A549 (cell line): Measurements from ENCODE around the gene NACC2. TPM values are rescaled to one million over a fixed set of nuclear protein-coding genes. Genes with fewer than 3 reads are reported as not detected.

Experiments used
- ATAC-seq, 2 experiments: fragments of 200-7000 bp in 1 of 2; fragments of >200 bp in 1 of 2; cut with Nextera tagmentation in 1 of 2; cut with Tn5 transposase in 1 of 2; 3 replicates each; pipeline versions ENCODE4 v1.8.0 to v1.9.1; 2018 to 2020; ENCODE audit warnings: mild to moderate bottlenecking in 1 of 2, moderate library complexity in 1 of 2
- CTCF ChIA-PET: fragments of 300-600 bp; sonication (Branson Sonifier 250); formaldehyde crosslinking; extraction: SDS; loops from one replicate; lab custom pipeline; 2021; ENCODE audit warnings: antibody characterized with exemption, inconsistent platforms; lab: Yijun Ruan, JAX
- POLR2A ChIA-PET: fragments of 350-600 bp; formaldehyde crosslinking; extraction: SDS; loops from one replicate; lab custom pipeline; 2021; ENCODE audit warnings: antibody characterized with exemption, inconsistent platforms; lab: Yijun Ruan, JAX
- DNase-seq, 2 experiments: peaks; one replicate each; pipeline versions ENCODE4 v3.0.0 to v3.0.0-alpha.2; 2011 to 2016; ENCODE audit warnings: low read depth in 1 of 2, low spot score in 1 of 2
- FAIRE-seq: peaks from 2 replicates; lab custom pipeline; 2011; peaks lifted over from hg19 to GRCh38; lab: Jason Lieb, UNC
- H3K27ac ChIP-seq, 2 experiments: fragments of >200 bp; sonication (Bioruptor Twin); formaldehyde crosslinking; 3 replicates each; pipeline ENCODE4 v1.5.1; 2016 to 2017
- H3K4me1 ChIP-seq: fragments of >200 bp; sonication (Bioruptor Twin); formaldehyde crosslinking; 3 replicates; pipeline ENCODE4 v1.6.1; 2016
- H3K4me2 ChIP-seq: fragments of >200 bp; sonication (Bioruptor Twin); formaldehyde crosslinking; 3 replicates; pipeline ENCODE4 v1.6.1; 2016
- H3K4me3 ChIP-seq: fragments of >200 bp; sonication (Bioruptor Twin); formaldehyde crosslinking; 3 replicates; pipeline ENCODE4 v1.5.1; 2016
- H3K9me3 ChIP-seq: fragments of >200 bp; sonication (Bioruptor Twin); formaldehyde crosslinking; 3 replicates; pipeline ENCODE4 v1.6.1; 2016
- CBX2 ChIP-seq: fragments of 200-600 bp; sonication (generic); IDR thresholded peaks from 2 replicates; pipeline ENCODE4 v1.6.1; 2016; ENCODE audit warnings: low read depth, mild to moderate bottlenecking, borderline replicate concordance
- CBX8 ChIP-seq: fragments of 200-600 bp; sonication (generic); IDR thresholded peaks from 2 replicates; pipeline ENCODE4 v1.6.1; 2016
- CEBPB ChIP-seq, 2 experiments: fragments of >200 bp in 1 of 2; sonication (Bioruptor Twin) in 1 of 2; formaldehyde crosslinking in 1 of 2; IDR thresholded peaks; 2 replicates each; pipeline ENCODE4 v1.6.1; 2012 to 2016
- CHD2 ChIP-seq: fragments of 150-350 bp; IDR thresholded peaks from 2 replicates; pipeline ENCODE4 v1.6.1; 2014; ENCODE audit warnings: low read length; ENCODE audit not compliant: partially characterized antibody
- EP300 ChIP-seq, 2 experiments: fragments of >200 bp; sonication (Bioruptor Twin); formaldehyde crosslinking; IDR thresholded peaks; 2 replicates in 1 of 2; 3 replicates in 1 of 2; pipeline ENCODE4 v1.6.1; 2016 to 2017
- FOSL2 ChIP-seq, 2 experiments: fragments of 450-650 bp in 1 of 2; fragments of >200 bp in 1 of 2; sonication (Bioruptor Twin) in 1 of 2; formaldehyde crosslinking; IDR thresholded peaks; 2 replicates each; pipeline versions ENCODE4 v1.5.0 to v1.6.1; 2016 to 2020; ENCODE audit warnings: mild to moderate bottlenecking in 1 of 2, moderate library complexity in 1 of 2
- HDAC2 ChIP-seq: fragments of 200-600 bp; sonication (generic); IDR thresholded peaks from 2 replicates; pipeline ENCODE4 v1.6.1; 2016
- HEYL ChIP-seq: fragments of 250-450 bp; sonication (Bioruptor Pico); IDR thresholded peaks from 2 replicates; pipeline ENCODE4 v1.8.0; 2021; ENCODE audit warnings: mild to moderate bottlenecking, moderate library complexity
- HOXA7 ChIP-seq: fragments of 250-450 bp; sonication (Bioruptor Pico); IDR thresholded peaks from 2 replicates; pipeline ENCODE4 v1.5.0; 2020; ENCODE audit warnings: mild to moderate bottlenecking, moderate library complexity
- HOXB13 ChIP-seq: fragments of 250-450 bp; sonication (Bioruptor Pico); IDR thresholded peaks from 2 replicates; pipeline ENCODE4 v1.5.0; 2020; ENCODE audit warnings: low read depth, mild to moderate bottlenecking, moderate library complexity
- JUNB ChIP-seq: fragments of >200 bp; sonication (Bioruptor Twin); formaldehyde crosslinking; IDR thresholded peaks from 2 replicates; pipeline ENCODE4 v1.6.1; 2016
- MAFK ChIP-seq: fragments of 450-650 bp; IDR thresholded peaks from 2 replicates; pipeline ENCODE4 v1.6.1; 2014; ENCODE audit not compliant: partially characterized antibody
- NR3C1 ChIP-seq: fragments of >200 bp; sonication (Bioruptor Twin); formaldehyde crosslinking; IDR thresholded peaks from 3 replicates; pipeline ENCODE4 v1.6.1; 2017
- POLR2A ChIP-seq: IDR thresholded peaks from 2 replicates; pipeline ENCODE4 v1.6.1; 2012; ENCODE audit warnings: mild to moderate bottlenecking, low read length
- POLR2AphosphoS2 ChIP-seq: conservative IDR thresholded peaks from 2 replicates; pipeline ENCODE4 v1.6.1; 2012; ENCODE audit warnings: low read length, improper control_type of control experiment, inconsistent platforms
- RAD21 ChIP-seq, 2 experiments: fragments of >200 bp in 1 of 2; sonication (Bioruptor Twin) in 1 of 2; formaldehyde crosslinking in 1 of 2; IDR thresholded peaks in 1 of 2; conservative IDR thresholded peaks in 1 of 2; 2 replicates in 1 of 2; 3 replicates in 1 of 2; pipeline ENCODE4 v1.6.1; 2012 to 2018; ENCODE audit warnings: inconsistent platforms in 1 of 2
- RARB ChIP-seq: fragments of 250-450 bp; sonication (Bioruptor Pico); IDR thresholded peaks from 2 replicates; pipeline ENCODE4 v1.8.0; 2021; ENCODE audit warnings: mild to moderate bottlenecking, moderate library complexity
- ZC3H11A ChIP-seq: fragments of 450-650 bp; IDR thresholded peaks from 2 replicates; pipeline ENCODE4 v1.6.1; 2014; ENCODE audit warnings: antibody characterized with exemption, mild to moderate bottlenecking
- WGBS: methylation state at CpG from one replicate; pipeline ENCODE4 v1.1.6; 2017; ENCODE audit errors: missing lambda C conversion rate; 5-methylcytosine and 5-hydroxymethylcytosine counted together
- polyA plus RNA-seq, 4 experiments: library from polyadenylated mRNA; depleted of rRNA in 3 of 4; stranded (reverse); fragments of >200 nt; fragmentation: RNase III in 1 of 4; extraction: RNeasy Plus Mini Kit Qiagen cat#74134 plus additional on column Dnase treatment in 1 of 4; gene quantifications; 2 replicates in 3 of 4; 3 replicates in 1 of 4; pipeline ENCODE4 v1.2.3, GENCODE V29; 2011 to 2017
- TF ChIP-seq, protein P1 (sequence below): fragments of 150-350 bp; IDR thresholded peaks from 2 replicates; pipeline ENCODE4 v1.6.1; 2014; ENCODE audit warnings: low read depth, mild to moderate bottlenecking, low read length
- TF ChIP-seq, protein P2 (sequence below): IDR thresholded peaks from 2 replicates; pipeline ENCODE4 v1.6.1; 2012
- TF ChIP-seq, protein P3 (sequence below): fragments of 250-450 bp; sonication (Bioruptor Pico); IDR thresholded peaks from 2 replicates; pipeline ENCODE4 v1.5.0; 2020; ENCODE audit warnings: low read depth, mild to moderate bottlenecking, moderate library complexity

The NACC2 gene
- polyA plus RNA-seq, 2 of the 4 experiments (the other 2 are of a cell fraction): 16.1 to 28.4 TPM

DNA sequence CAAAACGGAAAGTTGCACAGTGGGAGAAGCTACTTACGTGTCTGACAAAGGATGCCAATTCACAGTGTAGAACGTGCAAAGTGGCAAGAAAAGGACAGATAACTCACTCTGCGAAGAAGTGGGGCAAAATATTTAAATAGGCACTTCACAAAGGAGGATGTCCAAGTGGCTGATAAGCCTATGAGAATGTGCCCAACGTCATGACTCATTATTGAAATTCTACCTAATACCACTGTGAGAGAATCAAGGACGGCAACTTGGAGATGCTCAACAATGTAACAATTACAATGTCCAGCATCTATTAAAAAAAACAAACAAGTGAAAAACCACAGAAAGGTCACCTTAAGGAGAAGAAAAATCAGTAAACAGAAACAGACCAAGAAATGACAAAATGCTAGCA lies 59.0 kb downstream of the NACC2 start:
- CTCF ChIA-PET: interaction anchor here (2.0 to 2.3 kb wide), 2 partner anchors 10 to 87 kb away, joined by 5 to 7 read pairs; no protein-coding TSS in a partner anchor
- Histone ChIP-seq H3K4me1 (0 out of 3 replicates have a peak, but pooled peaks cover 7% of the 10 kb centered on the region), H3K4me2 (no peak overlapping the region), H3K27ac (no peak overlapping the region), H3K4me3 (no peak overlapping the region), H3K9me3 (peaks cover 17% of the 10 kb centered on the region)
- POLR2A ChIA-PET: interaction anchor here (0.9 kb wide), 1 partner anchor 67 kb away, joined by 6 read pairs; no protein-coding TSS in a partner anchor
- no peak for FAIRE-seq
- 72% methylated on average over 6 of the region's 6 CpGs for WGBS
- DNase-seq: no peak
- no peak for ATAC-seq
- TF ChIP-seq JUNB (no peak), FOSL2 (IDR thresholded peaks at IDR 0.05) (no peak), FOSL2 (CRISPR knock-in tag; IDR thresholded peaks at IDR 0.05) (no peak), ZC3H11A (no peak), HEYL (CRISPR knock-in tag) (no peak), RARB (CRISPR knock-in tag) (no peak), HOXA7 (CRISPR knock-in tag) (no peak)
- TF ChIP-seq, protein P1, sequence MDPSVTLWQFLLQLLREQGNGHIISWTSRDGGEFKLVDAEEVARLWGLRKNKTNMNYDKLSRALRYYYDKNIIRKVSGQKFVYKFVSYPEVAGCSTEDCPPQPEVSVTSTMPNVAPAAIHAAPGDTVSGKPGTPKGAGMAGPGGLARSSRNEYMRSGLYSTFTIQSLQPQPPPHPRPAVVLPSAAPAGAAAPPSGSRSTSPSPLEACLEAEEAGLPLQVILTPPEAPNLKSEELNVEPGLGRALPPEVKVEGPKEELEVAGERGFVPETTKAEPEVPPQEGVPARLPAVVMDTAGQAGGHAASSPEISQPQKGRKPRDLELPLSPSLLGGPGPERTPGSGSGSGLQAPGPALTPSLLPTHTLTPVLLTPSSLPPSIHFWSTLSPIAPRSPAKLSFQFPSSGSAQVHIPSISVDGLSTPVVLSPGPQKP: no peak
- TF ChIP-seq, protein P2, sequence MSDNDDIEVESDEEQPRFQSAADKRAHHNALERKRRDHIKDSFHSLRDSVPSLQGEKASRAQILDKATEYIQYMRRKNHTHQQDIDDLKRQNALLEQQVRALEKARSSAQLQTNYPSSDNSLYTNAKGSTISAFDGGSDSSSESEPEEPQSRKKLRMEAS: no peak

DNA sequence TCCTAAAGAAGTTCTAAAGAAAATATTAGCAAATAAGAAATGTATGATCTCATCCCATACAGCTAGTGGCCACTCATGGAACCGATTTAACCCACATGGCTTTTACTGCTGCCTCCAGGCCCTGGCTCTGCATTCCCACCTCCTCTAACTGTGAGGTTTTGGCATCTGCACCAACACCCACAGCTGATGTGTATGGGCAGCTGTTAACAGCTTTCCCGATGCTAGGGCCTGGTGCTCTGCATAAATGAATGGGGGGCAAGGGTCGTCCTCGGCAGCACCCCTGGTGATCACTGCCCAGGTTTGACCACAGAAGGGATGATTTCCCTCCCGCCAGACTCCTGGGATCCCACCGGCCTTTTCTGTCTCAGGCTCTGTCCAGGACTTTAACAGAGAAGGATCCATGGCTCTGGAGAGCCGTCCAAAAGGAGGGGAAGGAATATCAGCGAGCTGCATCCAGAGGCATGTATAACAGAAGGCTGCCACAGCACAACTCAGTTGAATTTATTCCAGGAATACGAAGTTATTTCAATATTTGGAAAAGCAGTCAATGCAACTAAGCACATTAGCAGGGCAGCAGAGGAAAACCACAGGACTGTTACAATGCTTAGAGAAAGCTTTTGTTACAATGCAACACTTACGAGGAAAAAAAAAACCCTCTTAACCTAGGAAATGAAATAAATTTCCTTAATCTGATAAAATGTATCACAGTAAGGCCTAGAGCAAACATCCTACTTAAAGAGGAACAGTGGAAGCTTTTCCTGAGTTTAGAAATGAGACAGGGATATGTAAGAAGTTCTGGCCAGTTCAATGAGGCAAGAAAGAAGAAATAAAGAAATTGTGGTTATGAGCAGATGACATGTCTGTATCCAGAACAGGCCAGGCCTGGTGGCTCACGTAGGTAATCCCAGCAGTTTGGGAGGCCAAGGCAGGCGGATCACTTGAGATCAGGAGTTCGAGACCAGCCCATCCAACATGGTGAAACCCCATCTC lies 63.1 kb downstream of the NACC2 start:
- Histone ChIP-seq H3K9me3 (no peaks in the 10 kb centered on the region), H3K4me1 (0 out of 3 replicates have a peak, but pooled peaks cover 7% of the 10 kb centered on the region), H3K4me3 (no peak overlapping the region), H3K4me2 (no peak overlapping the region), H3K27ac (no peak overlapping the region)
- ATAC-seq: no peak
- DNase-seq: no peak
- ChIA-PET POLR2A (no interaction called here), CTCF (interaction anchor here (1.2 kb wide), 1 partner anchor 90 kb away, joined by 5 read pairs; no protein-coding TSS in a partner anchor)
- TF ChIP-seq POLR2AphosphoS2 (no peak), RAD21 (conservative IDR thresholded peaks at IDR 0.05 in 1 of 2, IDR thresholded peaks at IDR 0.05 in 1 of 2) (no peak)
- no peak for FAIRE-seq
- 92% methylated on average over 13 of the region's 13 CpGs for WGBS

DNA sequence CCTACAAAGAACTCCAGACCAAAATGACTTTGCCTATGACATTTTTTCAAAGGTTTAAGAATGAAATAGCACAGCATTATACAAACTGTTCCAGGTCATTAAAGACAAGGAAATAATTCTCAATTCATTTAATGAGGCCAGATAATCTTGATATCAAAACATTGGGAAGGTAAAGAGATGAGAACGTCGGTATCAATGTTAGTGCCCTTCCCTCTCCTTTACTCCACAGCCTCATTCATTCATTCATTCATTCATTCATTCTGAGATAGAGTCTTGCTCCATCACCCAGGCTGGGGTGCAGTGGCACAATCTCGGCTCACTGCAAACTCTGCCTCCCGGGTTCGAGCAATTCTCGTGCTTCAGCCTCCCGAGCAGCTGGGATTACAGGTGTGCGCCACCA lies 64.0 kb downstream of the NACC2 start:
- CTCF ChIA-PET: interaction anchor here (1.0 kb wide), 1 partner anchor 62 kb away, joined by 4 read pairs; no protein-coding TSS in a partner anchor
- no peak for ATAC-seq
- WGBS: 97% methylated on average over 8 of the region's 8 CpGs
- H3K4me3 ChIP-seq: no peak overlapping the region
- FAIRE-seq: no peak
- POLR2A ChIA-PET: no interaction called here
- no peaks in the 10 kb centered on the region for H3K4me1 ChIP-seq
- no peaks in the 10 kb centered on the region for H3K9me3 ChIP-seq
- H3K4me2 ChIP-seq: no peak overlapping the region
- TF ChIP-seq JUNB (no peak), RARB (CRISPR knock-in tag) (no peak), NR3C1 (no peak), HOXB13 (CRISPR knock-in tag) (no peak), POLR2A (no peak), CHD2 (no peak), EP300 (IDR thresholded peaks at IDR 0.05) (no peak), MAFK (no peak), HEYL (CRISPR knock-in tag) (no peak), CBX2 (no peak), CEBPB (IDR thresholded peaks at IDR 0.05) (no peak), HDAC2 (no peak), CBX8 (no peak)
- TF ChIP-seq, protein P3, sequence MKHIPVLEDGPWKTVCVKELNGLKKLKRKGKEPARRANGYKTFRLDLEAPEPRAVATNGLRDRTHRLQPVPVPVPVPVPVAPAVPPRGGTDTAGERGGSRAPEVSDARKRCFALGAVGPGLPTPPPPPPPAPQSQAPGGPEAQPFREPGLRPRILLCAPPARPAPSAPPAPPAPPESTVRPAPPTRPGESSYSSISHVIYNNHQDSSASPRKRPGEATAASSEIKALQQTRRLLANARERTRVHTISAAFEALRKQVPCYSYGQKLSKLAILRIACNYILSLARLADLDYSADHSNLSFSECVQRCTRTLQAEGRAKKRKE (CRISPR knock-in tag): no peak
- DNase-seq: no peak
- no peak overlapping the region for H3K27ac ChIP-seq
